HG03159 (cell line): ENCODE measurements around the gene ARHGEF5.
"Not testable (repeated sequence)": the region's sequence is repeated elsewhere in the genome, so short reads cannot be mapped to it uniquely, and the experiment has no call there.

Experiments used
- ATAC-seq: cut with Tn5 transposase; IDR thresholded peaks from one replicate; pipeline ENCODE4 v1.9.1; 2021; ENCODE audit warnings: mild to moderate bottlenecking, moderate library complexity; ENCODE audit not compliant: unreplicated experiment

ARHGEF5 gene

DNA sequence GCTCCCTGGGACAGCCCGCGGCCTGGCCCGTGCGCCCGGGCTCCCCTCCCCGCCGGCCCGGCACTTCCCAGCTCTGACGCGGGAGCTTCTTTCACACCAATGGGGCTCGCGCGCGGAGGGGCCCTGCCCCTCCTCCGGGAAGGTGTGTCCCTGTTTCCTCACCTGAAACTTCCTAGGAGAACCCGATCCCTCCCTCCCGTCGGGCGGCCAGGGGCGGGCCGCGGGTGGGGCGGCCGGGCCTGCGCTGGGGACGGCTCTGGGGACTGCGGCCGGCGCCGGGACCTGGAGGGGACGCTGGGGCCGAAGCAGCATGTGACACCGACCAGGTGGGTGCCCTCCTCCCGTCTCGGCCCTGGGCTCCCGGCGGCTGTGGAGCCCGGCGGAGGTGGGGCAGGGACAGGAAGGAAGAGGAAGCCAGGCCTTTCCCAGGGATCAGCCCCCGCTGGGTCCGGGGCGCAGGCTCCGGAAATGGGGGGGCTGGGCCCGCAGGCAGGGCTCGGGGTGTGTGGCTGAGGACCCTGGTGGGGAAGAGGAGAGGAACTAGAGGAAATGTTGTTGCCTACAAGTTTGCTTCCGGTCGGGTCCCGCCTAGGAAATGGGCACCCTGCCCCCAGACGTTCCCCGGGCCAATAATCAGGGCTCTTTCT lies at the start of gene ARHGEF5:
Gene ARHGEF5, plus strand, starts transcription at position 227 of the 647 bp plus-strand sequence. CDS start 7,268 bp downstream, outside the sequence.
- peak; percentile 77 for ATAC-seq

GRCh38 chr7:144309702-144310101 lies 45.5 kb upstream of the ARHGEF5 start:
- ATAC-seq, result not testable (repeated sequence)

DNA sequence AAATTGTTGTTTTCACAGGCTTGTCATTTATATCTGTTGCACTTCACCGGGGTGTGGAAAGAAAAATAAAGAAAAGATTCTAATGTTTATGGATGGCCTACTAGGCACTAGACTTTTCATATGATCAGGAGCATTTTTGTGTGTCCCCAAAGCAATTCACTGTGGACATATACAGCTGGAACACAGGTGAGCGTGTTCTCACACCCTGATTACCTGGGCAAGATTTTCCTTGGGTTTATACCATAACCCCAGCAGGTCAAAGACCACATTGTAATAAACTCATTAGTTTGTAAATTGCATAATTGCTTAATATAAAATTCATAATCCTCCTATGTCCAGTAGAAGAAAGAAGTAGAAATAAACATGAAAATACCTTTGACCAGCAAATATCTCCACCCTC lies 44.0 kb upstream of the ARHGEF5 start:
- not testable (repeated sequence) for ATAC-seq

GRCh38 chr7:144311872-144312469 lies 43.2 kb upstream of the ARHGEF5 start, which contains the start of gene OR2A1:
Gene OR2A1 (plus strand): TSS chr7:144312419. CDS start chr7:144318125, 5,706 bp downstream.
- not testable (repeated sequence) for ATAC-seq

DNA sequence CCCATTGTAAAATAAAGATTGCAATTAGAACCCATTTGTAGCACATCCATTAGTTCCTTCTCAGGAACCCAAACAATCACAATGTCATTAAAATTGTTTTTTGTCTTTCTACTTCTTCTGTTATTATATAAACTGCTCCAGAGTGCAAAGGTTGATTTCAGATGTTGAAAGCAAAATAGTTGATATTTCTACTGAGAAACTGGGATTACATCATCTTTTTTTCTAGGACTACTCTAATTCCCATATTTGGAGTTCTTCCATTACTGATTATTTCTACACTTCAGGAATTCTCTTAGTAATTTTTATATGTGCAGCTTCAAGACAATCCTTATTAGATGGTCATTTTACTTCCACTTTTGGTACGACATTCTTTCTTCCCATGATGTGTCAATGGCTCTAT lies 37.7 kb upstream of the ARHGEF5 start:
- ATAC-seq, result not testable (repeated sequence)

DNA sequence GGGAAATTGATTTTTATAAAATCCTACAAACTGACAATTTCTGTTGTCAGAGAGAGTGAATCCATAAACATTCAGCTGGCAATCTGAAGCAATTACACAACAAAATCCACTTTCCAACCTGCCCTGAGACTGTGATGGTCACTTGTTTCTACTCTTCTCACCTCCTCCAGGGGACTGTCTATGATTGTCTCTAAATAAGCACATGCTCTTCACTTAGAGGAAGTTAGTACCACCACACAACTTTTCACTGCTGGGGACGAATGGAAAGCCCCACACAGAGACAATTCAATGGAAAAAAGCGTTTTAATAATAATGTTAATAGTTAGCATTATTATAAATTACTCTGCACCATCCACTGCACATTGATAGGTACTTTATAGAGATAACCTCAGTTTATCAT lies 35.7 kb upstream of the ARHGEF5 start:
- not testable (repeated sequence) for ATAC-seq

DNA sequence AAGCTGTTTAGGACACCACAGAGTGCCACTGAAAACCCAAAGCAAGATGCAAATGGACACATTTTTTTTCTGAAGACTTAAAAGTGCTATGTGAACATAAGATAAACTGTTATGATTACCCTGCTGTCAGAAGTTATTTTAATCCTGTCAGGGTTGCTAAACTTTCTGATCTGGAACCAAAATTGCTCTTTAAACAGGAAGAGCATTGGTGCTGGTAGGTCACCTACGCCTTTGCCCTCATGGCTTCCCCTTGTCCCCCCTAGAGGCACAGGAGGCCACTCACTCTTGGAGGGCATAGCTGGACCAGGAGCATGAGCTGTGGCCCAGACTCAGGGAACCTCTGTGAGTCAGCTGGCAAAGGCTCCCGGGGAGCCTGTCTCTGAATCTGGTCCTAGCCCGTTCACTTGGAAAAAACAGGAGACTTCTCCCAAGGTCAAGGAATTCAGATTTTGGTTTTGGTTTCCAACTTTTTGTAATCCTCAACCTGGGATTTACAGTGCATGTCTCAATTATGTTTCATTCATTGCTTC lies 33.5 kb upstream of the ARHGEF5 start:
- ATAC-seq, result not testable (repeated sequence)

DNA sequence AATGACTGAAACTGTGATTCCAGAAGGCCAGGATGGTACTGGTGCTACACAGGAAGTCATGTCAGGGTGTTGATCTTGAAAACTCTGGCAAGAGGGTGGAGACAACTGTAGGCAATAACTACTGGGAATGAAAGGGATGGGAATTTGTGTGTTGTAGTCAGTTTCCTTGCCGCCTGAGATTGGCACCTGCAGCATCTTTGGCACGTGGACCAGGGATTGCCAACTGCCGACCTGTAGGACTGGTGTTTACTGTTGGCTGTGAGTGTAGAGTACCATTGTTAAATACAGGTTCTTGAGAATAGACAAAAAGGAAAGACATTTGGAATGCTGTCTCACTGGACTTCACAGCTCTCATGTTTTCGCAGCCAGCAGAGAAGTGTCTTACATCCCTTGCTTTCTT lies 31.8 kb upstream of the ARHGEF5 start:
- not testable (repeated sequence) for ATAC-seq

DNA sequence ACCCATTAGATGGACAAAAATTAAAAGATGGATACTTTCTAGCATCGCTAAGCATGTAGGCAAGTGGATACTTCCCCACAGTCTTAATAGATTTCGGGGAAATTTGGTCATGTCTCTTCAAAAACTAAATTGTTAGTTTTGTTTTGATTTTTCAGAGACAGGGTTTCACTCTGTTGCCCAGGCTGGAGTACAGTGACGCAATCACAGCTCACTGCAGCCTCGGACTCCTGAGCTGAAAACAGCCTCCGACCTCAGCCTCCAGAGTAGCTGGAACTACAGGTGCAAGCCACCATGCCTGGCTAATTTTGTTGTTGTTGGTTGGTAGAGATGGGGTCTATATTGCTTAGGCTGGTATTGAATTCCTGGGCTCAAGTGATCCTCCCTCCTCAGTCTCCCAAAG lies 29.3 kb upstream of the ARHGEF5 start:
- ATAC-seq, result not testable (repeated sequence)

GRCh38 chr7:144330044-144330443 lies 25.2 kb upstream of the ARHGEF5 start:
- not testable (repeated sequence) for ATAC-seq

DNA sequence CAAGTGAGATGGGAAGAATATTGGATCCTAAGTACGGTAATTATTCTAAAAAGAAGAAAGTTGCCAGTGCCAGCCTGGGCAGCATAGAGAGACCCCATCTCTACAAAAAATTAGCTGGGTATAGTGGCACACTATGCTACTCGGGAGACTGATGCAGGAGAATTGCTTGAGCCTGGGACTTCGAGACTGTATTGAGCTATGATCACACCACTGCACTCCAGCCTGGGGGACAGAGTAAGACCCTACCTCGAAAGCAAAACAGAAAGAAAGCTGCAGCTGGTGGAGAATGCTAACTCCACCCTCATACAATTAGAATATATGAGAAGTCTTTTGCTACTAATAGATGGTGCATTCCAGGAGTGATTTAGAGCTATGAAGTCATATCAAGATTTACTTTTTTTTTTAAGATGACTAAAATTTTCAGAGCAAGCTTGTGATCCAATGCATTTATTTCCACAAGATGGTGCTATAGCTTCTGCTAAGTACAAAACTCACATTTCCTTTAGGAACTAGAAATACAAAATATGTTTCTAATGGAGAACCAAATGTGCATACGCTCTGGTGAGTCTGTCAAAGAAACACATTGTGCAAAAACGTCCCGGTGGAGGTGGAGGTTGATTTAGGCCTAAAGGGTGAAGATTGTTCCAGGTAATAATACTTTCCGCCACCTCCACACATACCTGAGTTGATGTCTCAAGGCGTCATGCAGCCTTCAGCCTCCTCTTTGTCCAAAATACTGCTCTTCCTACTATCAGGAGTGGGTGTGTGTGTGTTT lies 23.8 kb upstream of the ARHGEF5 start:
- ATAC-seq, result peak; percentile 45

DNA sequence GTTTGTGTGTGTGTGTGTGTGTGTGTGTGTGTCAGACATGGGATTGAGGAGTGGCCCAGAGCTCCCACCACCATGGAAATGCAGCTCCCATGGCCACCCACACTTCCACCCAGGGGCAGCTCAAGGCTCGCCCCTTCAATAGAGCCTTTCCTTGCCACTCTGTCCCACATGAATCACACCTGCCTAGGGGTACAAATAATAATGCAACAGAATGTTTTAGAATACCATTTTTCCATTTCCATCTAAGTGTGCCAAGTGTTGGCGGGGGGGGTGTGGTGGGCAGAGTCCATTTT lies 23.3 kb upstream of the ARHGEF5 start:
- not testable (repeated sequence) for ATAC-seq

DNA sequence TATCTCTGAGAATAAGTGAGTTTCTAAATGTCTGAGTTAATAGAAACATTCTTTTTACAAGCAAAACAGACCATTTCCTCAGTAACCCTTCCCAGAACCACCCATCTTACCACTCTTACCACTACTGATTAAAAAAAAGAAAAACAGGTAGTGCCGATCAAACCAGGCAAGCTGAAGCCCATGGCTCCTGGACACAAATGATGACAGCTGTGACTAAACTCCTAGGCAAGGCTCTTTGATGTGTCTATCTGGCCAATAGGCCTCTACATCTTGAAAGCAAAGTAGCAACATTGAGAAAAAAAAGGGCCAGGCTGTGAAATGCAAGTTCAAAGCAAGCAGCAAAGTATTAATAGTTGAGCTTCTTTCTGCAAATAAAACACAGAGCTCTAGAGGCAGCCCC lies 6.6 kb upstream of the ARHGEF5 start:
- ATAC-seq, result peak; percentile 26

DNA sequence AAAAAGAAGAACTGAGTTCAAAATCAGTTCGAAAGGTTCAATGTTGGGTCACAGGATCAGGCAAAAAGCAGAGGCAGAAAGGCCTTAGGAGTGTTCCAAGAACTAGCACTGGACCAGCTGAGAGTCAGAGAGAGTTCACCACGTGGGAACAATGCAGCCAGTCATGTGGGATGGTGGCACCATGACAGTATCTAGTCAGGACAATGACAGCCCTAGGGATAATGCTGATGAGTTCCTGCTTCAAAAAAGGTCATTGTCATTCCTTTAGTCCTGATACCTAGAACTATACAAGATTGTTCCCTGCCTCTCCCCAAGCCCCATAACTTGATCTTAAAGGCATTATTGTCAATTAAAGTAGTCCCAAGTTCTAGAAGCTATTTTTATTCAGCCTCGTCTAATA lies 3.5 kb upstream of the ARHGEF5 start:
- ATAC-seq, result not testable (repeated sequence)

DNA sequence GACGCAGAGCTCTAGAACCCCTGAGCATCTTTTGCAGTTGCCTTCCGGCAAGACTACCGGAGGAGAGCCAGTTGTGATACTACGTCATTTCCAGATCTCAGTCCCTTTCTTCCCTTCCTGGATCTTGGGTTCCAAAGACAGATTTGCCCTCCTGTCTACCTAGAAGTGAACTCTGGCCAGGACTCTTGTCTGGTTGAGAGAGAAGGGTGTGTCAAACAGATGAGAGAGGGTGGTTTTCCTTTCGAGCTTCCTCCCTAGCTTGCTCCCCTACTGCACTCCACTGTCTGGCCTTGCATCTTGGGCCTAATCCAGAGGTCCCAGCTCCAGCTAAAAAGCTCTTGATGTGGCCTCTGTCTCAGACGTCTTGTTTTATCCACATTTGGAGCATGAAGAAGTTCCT lies 983 bp downstream of the ARHGEF5 start:
- ATAC-seq, result not testable (repeated sequence)

GRCh38 chr7:144356860-144357259 lies 1.7 kb downstream of the ARHGEF5 start:
- not testable (repeated sequence) for ATAC-seq

DNA sequence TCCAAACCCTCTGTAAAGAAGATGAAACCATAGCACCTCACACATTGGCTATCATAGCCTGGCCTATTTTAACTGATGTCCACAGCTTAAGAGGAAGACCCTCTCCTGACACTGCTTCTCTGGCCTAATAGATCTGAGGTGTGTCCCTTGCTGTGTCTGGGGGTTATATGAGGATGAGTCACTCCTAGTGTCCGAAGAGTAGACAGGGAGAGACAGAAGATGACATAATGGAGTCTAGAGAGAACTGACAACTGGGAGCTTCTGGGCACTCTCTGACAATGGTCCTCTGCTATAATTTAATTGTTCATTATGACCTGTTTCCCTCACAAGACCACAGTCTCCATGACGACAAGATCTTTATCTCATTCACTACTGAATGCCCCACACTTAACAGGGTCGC lies 6.9 kb downstream of the ARHGEF5 start:
- not testable (repeated sequence) for ATAC-seq

DNA sequence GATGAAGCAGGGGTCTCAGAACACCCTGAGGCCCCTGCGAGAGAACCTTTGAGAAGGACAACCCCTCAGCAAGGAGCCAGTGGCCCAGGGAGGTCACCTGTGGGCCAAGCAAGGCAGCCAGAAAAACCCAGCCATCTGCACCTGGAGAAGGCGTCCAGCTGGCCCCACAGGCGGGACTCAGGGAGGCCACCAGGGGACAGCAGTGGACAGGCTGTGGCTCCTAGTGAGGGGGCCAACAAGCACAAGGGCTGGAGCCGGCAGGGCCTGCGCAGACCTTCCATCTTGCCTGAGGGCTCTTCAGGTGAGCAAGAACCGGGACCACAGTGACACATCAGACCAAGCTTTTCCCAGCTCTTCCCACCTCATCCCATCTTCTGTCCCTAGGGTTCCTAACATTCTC lies 10.3 kb downstream of the ARHGEF5 start:
- ATAC-seq, result not testable (repeated sequence)

GRCh38 chr7:144367250-144367649 lies 12.0 kb downstream of the ARHGEF5 start:
- ATAC-seq, result not testable (repeated sequence)

GRCh38 chr7:144369221-144369620 lies 14.0 kb downstream of the ARHGEF5 start:
- ATAC-seq, result not testable (repeated sequence)

- no peak for ATAC-seq
Measured at GRCh38 chr7:144378651-144379050, 23.4 kb downstream of the ARHGEF5 start.
